ENCODE results near the gene PTPN6.

- no peak for TF ChIP-seq SP1 (IDR thresholded peaks at IDR 0.05; ENCODE audit: low read depth)
- no peak for TF ChIP-seq EZH2 (IDR thresholded peaks at IDR 0.05)
- TF ChIP-seq CTCF (IDR thresholded peaks at IDR 0.05 in 2 of 3, conservative IDR thresholded peaks at IDR 0.05 in 1 of 3; ENCODE audit: borderline replicate concordance in 1 of 3, insufficient read depth in 1 of 3, low read depth in 2 of 3, low read length in 2 of 3), result peak in 2 of 3 experiments; percentile 91 to 98; a peak in 4 of 6 replicates
- TF ChIP-seq SIN3A (IDR thresholded peaks at IDR 0.05; ENCODE audit: low read depth), result no peak
- peak; percentile 75 for TF ChIP-seq POLR2A (IDR thresholded peaks at IDR 0.05; ENCODE audit: borderline replicate concordance, extremely low read depth, insufficient read depth, insufficient read length)
- TF ChIP-seq ZNF274 (IDR thresholded peaks at IDR 0.05; ENCODE audit: low read depth, low read length), result no peak
- TF ChIP-seq CEBPB (IDR thresholded peaks at IDR 0.05; ENCODE audit: low read depth), result no peak
- TF ChIP-seq FOSL1 (IDR thresholded peaks at IDR 0.05; ENCODE audit: low read depth), result no peak
- no peak for TF ChIP-seq EZH2phosphoT487 (IDR thresholded peaks at IDR 0.05; ENCODE audit: borderline replicate concordance)
Measured at GRCh38 chr12:6937481-6938352, 13.4 kb upstream of the PTPN6 start.

Measured in HCT116 (cell line).